Activated naive CD8-positive, alpha-beta T cell treated with anti-CD3 and anti-CD28 coated beads, Interleukin-2, amount 10 ng/mL, durations not matched to agents 7 days and 5 days (primary cell): Measurements from ENCODE around the gene PLEKHA4. TPM values are rescaled to one million over a fixed set of nuclear protein-coding genes. Genes with fewer than 3 reads are reported as not detected.
"Not testable (repeated sequence)": the region's sequence is repeated elsewhere in the genome, so short reads cannot be mapped to it uniquely, and the experiment has no call there.

Experiments used
- ATAC-seq: fragments of 150-1000 bp; cut with Tn5 transposase; one replicate; pipeline ENCODE4 v1.10.0; 2021; ENCODE audit warnings: low read depth, moderate library complexity
- POLR2A ChIA-PET: fragments of 350-600 bp; sonication (Branson Sonifier 250); formaldehyde crosslinking; loops from one replicate; lab custom pipeline; 2021; ENCODE audit warnings: antibody characterized with exemption; lab: Charles Lee
- DNase-seq: peaks from one replicate; pipeline ENCODE4 v3.0.0; 2021
- H3K27ac Mint-ChIP-seq: one replicate; pipeline ENCODE4 v1.8.0; 2022; ENCODE audit warnings: mild to moderate bottlenecking, mixed read lengths
- H3K27me3 Mint-ChIP-seq: one replicate; pipeline ENCODE4 v1.8.0; 2022; ENCODE audit warnings: mild to moderate bottlenecking, moderate library complexity, mixed read lengths
- H3K36me3 Mint-ChIP-seq: one replicate; pipeline ENCODE4 v1.8.0; 2021; ENCODE audit warnings: mild to moderate bottlenecking, mixed read lengths
- H3K4me1 Mint-ChIP-seq: one replicate; pipeline ENCODE4 v1.8.0; 2021; ENCODE audit warnings: mixed read lengths
- H3K4me3 Mint-ChIP-seq: one replicate; pipeline ENCODE4 v1.8.0; 2022; ENCODE audit warnings: mild to moderate bottlenecking, moderate library complexity, mixed read lengths
- H3K9me3 Mint-ChIP-seq: one replicate; pipeline ENCODE4 v1.8.0; 2021; ENCODE audit warnings: mixed read lengths
- total RNA-seq, 2 experiments: library from RNA; stranded (reverse); gene quantifications; one replicate each; pipeline ENCODE4 v1.2.3, GENCODE V29; 2021

PLEKHA4 gene
- total RNA-seq, 2 experiments from 2014 or later: 4.0 to 7.0 TPM

- POLR2A ChIA-PET: interaction anchor here (0.6 to 3.1 kb wide), 5 partner anchors 10 to 80 kb away, joined by 3 to 14 read pairs (median 6); partner anchors contain the start of gene PPP1R15A
- no peak for DNase-seq
- Mint-ChIP-seq H3K4me1 (peaks cover 14% of the 10 kb centered on the region), H3K36me3 (peaks cover 14% of the 10 kb centered on the region), H3K27ac (no peak overlapping the region), H3K27me3 (no peaks in the 10 kb centered on the region), H3K4me3 (no peak overlapping the region), H3K9me3 (peaks cover 2% of the 10 kb centered on the region)
- peak; percentile 33 for ATAC-seq
Observed at GRCh38 chr19:48881741-48882657, 13.6 kb upstream of the PLEKHA4 start.

DNA sequence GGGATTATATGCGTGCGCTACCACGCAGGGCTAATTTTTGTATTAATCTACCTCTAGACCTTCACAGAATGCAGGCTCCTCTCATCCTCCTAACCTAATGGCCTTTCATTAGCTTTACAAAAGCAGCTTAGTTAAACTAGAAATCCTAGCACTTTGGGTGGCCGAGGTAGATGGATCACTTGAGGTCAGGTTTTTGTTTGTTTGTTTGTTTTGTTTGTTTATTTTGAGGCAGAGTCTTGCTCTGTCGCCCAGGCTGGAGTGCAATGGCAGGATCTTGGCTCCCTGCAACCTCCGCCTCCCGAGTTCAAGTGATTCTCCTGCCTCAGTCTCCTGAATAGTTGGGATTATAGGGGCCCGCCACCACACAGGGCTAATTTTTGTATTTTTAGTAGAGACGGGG lies 11.3 kb upstream of the PLEKHA4 start:
- Mint-ChIP-seq H3K36me3 (peaks cover 26% of the 10 kb centered on the region), H3K4me1 (peaks cover 24% of the 10 kb centered on the region)
- not testable (repeated sequence) for H3K27ac Mint-ChIP-seq, DNase-seq, ATAC-seq, H3K4me3 Mint-ChIP-seq, H3K9me3 Mint-ChIP-seq, H3K27me3 Mint-ChIP-seq
- POLR2A ChIA-PET: interaction anchor here (0.7 to 3.1 kb wide), 4 partner anchors 7 to 91 kb away, joined by 3 to 14 read pairs (median 4); partner anchors contain the start of gene PPP1R15A

DNA sequence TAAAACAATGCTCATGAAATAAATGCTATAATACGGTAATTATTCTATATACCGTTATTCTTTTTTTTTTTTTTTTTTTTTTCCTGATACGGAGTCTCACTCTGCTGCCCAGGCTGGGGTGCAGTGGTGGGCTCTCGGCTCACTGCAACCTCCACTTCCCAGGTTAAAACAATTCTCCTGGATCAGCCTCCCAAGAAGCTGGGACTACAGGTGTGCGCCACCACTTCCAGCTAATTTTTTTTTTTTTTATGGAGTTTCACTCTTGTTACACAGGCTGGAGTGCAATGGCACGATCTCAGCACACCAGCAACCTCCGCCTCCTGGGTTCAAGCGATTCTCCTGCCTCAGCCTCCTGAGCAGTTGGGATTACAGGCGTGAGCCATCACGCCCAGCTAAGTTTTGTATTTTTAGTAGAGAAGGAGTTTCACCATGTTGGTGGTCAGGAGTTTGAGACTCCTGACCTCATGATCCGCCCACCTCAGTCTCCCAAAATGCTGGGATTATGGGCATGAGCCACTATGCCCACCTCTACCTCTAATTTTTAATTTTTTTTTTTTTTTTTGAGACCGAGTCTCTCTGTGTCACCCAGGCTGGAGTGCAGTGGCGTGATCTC lies 10.7 kb upstream of the PLEKHA4 start:
- no peak for ATAC-seq
- Mint-ChIP-seq H3K27me3 (no peaks in the 10 kb centered on the region), H3K4me3 (no peak overlapping the region), H3K36me3 (peaks cover 29% of the 10 kb centered on the region), H3K27ac (no peak overlapping the region), H3K4me1 (peaks cover 30% of the 10 kb centered on the region), H3K9me3 (peaks cover 2% of the 10 kb centered on the region)
- POLR2A ChIA-PET: interaction anchor here (0.7 to 1.2 kb wide), 2 partner anchors 17 to 91 kb away, joined by 3 to 4 read pairs; no protein-coding TSS in a partner anchor
- no peak for DNase-seq

GRCh38 chr19:48878196-48879024 lies 10.0 kb upstream of the PLEKHA4 start:
- Mint-ChIP-seq H3K4me1 (peaks cover 37% of the 10 kb centered on the region), H3K9me3 (peaks cover 2% of the 10 kb centered on the region), H3K27me3 (no peaks in the 10 kb centered on the region), H3K4me3 (no peak overlapping the region), H3K36me3 (peaks cover 37% of the 10 kb centered on the region), H3K27ac (peak overlapping the region; percentile 65)
- no peak for ATAC-seq
- POLR2A ChIA-PET: interaction anchor here (0.6 to 1.2 kb wide), 3 partner anchors 18 to 238 kb away, joined by 3 to 4 read pairs (median 4); no protein-coding TSS in a partner anchor
- DNase-seq: no peak

DNA sequence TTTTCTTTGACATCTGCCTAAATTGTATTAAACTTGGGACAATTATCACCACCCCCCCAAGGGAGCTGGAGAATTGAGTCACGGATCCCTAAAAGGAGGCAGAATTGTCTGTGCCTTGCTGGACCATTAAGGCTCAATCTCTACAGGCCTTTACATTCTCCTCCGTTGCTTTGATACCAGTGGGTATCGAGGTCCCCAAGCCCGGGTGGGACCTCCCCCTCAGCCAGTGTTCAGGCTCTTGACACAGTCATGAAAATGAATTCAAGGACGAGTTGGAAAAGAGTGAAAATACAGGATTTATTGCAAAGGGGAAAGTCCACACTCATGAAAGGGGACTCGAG lies 9.4 kb upstream of the PLEKHA4 start:
- Mint-ChIP-seq H3K27ac (peak overlapping the region; percentile 20), H3K4me1 (peaks cover 42% of the 10 kb centered on the region), H3K9me3 (peaks cover 2% of the 10 kb centered on the region), H3K36me3 (peaks cover 39% of the 10 kb centered on the region), H3K27me3 (no peaks in the 10 kb centered on the region), H3K4me3 (no peak overlapping the region)
- ATAC-seq (no peak), DNase-seq (no peak)
- POLR2A ChIA-PET: interaction anchor here (1.1 kb wide), 1 partner anchor 24 kb away, joined by 3 read pairs; no protein-coding TSS in a partner anchor

- ATAC-seq, H3K27me3 Mint-ChIP-seq, DNase-seq, H3K9me3 Mint-ChIP-seq: not testable (repeated sequence)
- Mint-ChIP-seq H3K4me1 (peaks cover 42% of the 10 kb centered on the region), H3K4me3 (peak overlapping the region; percentile 94), H3K36me3 (peaks cover 42% of the 10 kb centered on the region), H3K27ac (peak overlapping the region; percentile 98)
- POLR2A ChIA-PET: interaction anchor here (1.3 to 5.5 kb wide), 7 partner anchors 9 to 95 kb away, joined by 3 to 79 read pairs (median 7); partner anchors contain the start of genes FTL and NUCB1
Observed at GRCh38 chr19:48876043-48876981, 7.9 kb upstream of the PLEKHA4 start.

GRCh38 chr19:48874303-48875135 lies 6.1 kb upstream of the PLEKHA4 start:
- Mint-ChIP-seq H3K27ac (peak overlapping the region; percentile 98), H3K36me3 (peaks cover 42% of the 10 kb centered on the region), H3K4me3 (peak overlapping the region; percentile 94), H3K9me3 (no peaks in the 10 kb centered on the region), H3K27me3 (no peaks in the 10 kb centered on the region), H3K4me1 (peaks cover 42% of the 10 kb centered on the region)
- peak; percentile 1 for ATAC-seq
- POLR2A ChIA-PET: interaction anchor here (0.5 to 5.5 kb wide), 10 partner anchors 11 to 90 kb away, joined by 3 to 79 read pairs (median 5); partner anchors contain the start of genes BAX, FTL and NUCB1
- no peak for DNase-seq

- Mint-ChIP-seq H3K27ac (peak overlapping the region; percentile 98), H3K36me3 (peaks cover 42% of the 10 kb centered on the region), H3K27me3 (no peaks in the 10 kb centered on the region), H3K4me3 (peak overlapping the region; percentile 94), H3K4me1 (peaks cover 41% of the 10 kb centered on the region), H3K9me3 (no peaks in the 10 kb centered on the region)
- ATAC-seq (no peak), DNase-seq (no peak)
- POLR2A ChIA-PET: interaction anchor here (0.6 to 5.5 kb wide), 10 partner anchors 28 to 368 kb away, joined by 3 to 79 read pairs (median 6); partner anchors contain the start of genes BAX, FTL, GYS1 and NUCB1
Observed at GRCh38 chr19:48873476-48874302, 5.3 kb upstream of the PLEKHA4 start.

- H3K27me3 Mint-ChIP-seq: no peaks in the 10 kb centered on the region
- peaks cover 36% of the 10 kb centered on the region for H3K36me3 Mint-ChIP-seq
- peak overlapping the region; percentile 98 for H3K27ac Mint-ChIP-seq
- DNase-seq (peak; percentile 69), ATAC-seq (peak; percentile 35)
- no peaks in the 10 kb centered on the region for H3K9me3 Mint-ChIP-seq
- POLR2A ChIA-PET: interaction anchor here (0.6 to 5.5 kb wide), 20 partner anchors 8 to 367 kb away, joined by 3 to 79 read pairs (median 8); partner anchors contain the start of genes BAX, FTL, GYS1 and HSD17B14
- peak overlapping the region; percentile 94 for H3K4me3 Mint-ChIP-seq
- peaks cover 36% of the 10 kb centered on the region for H3K4me1 Mint-ChIP-seq
Observed at GRCh38 chr19:48872884-48873475, 4.6 kb upstream of the PLEKHA4 start.
